A549 (cell line): ENCODE results near the gene TPCN2.

Source experiments
- CEBPB ChIP-seq, 2 experiments: fragments of >200 bp in 1 of 2; sonication (Bioruptor Twin) in 1 of 2; formaldehyde crosslinking in 1 of 2; IDR thresholded peaks; 2 replicates each; pipeline ENCODE4 v1.6.1; 2012 to 2016
- CHD4 ChIP-seq: fragments of 200-600 bp; sonication (generic); IDR thresholded peaks from 2 replicates; pipeline ENCODE4 v1.6.1; 2016; ENCODE audit warnings: antibody characterized with exemption, mild to moderate bottlenecking, borderline replicate concordance
- EHMT2 ChIP-seq: fragments of 200-600 bp; sonication (generic); IDR thresholded peaks from 2 replicates; pipeline ENCODE4 v1.6.1; 2016; ENCODE audit warnings: antibody characterized with exemption, low read depth, mild to moderate bottlenecking, moderate library complexity
- EP300 ChIP-seq, 2 experiments: fragments of >200 bp; sonication (Bioruptor Twin); formaldehyde crosslinking; IDR thresholded peaks; 2 replicates in 1 of 2; 3 replicates in 1 of 2; pipeline ENCODE4 v1.6.1; 2016 to 2017
- ESRRA ChIP-seq: fragments of 150-350 bp; IDR thresholded peaks from 2 replicates; pipeline ENCODE4 v1.6.1; 2014; ENCODE audit warnings: mild to moderate bottlenecking, low read length, borderline replicate concordance
- GATA3 ChIP-seq: IDR thresholded peaks from 2 replicates; pipeline ENCODE4 v1.6.1; 2012; ENCODE audit warnings: borderline replicate concordance
- POLR2A ChIP-seq: IDR thresholded peaks from 2 replicates; pipeline ENCODE4 v1.6.1; 2012; ENCODE audit warnings: mild to moderate bottlenecking, low read length
- RAD21 ChIP-seq, 2 experiments: fragments of >200 bp in 1 of 2; sonication (Bioruptor Twin) in 1 of 2; formaldehyde crosslinking in 1 of 2; IDR thresholded peaks in 1 of 2; conservative IDR thresholded peaks in 1 of 2; 2 replicates in 1 of 2; 3 replicates in 1 of 2; pipeline ENCODE4 v1.6.1; 2012 to 2018; ENCODE audit warnings: inconsistent platforms in 1 of 2
- RARB ChIP-seq: fragments of 250-450 bp; sonication (Bioruptor Pico); IDR thresholded peaks from 2 replicates; pipeline ENCODE4 v1.8.0; 2021; ENCODE audit warnings: mild to moderate bottlenecking, moderate library complexity
- RNF2 ChIP-seq: fragments of 200-600 bp; sonication (generic); IDR thresholded peaks from 2 replicates; pipeline ENCODE4 v1.6.1; 2016; ENCODE audit warnings: low read depth, mild to moderate bottlenecking, antibody characterized with exemption, moderate library complexity, borderline replicate concordance
- ZFP36 ChIP-seq: fragments of 450-650 bp; IDR thresholded peaks from 2 replicates; pipeline ENCODE4 v1.6.1; 2014; ENCODE audit warnings: borderline replicate concordance; ENCODE audit not compliant: partially characterized antibody
- TF ChIP-seq, protein P1 (sequence below): fragments of >200 bp; sonication (Bioruptor Twin); formaldehyde crosslinking; IDR thresholded peaks from 3 replicates; pipeline ENCODE4 v1.5.1; 2016
- TF ChIP-seq, protein P2 (sequence below): IDR thresholded peaks from 2 replicates; pipeline ENCODE4 v1.6.1; 2012

DNA sequence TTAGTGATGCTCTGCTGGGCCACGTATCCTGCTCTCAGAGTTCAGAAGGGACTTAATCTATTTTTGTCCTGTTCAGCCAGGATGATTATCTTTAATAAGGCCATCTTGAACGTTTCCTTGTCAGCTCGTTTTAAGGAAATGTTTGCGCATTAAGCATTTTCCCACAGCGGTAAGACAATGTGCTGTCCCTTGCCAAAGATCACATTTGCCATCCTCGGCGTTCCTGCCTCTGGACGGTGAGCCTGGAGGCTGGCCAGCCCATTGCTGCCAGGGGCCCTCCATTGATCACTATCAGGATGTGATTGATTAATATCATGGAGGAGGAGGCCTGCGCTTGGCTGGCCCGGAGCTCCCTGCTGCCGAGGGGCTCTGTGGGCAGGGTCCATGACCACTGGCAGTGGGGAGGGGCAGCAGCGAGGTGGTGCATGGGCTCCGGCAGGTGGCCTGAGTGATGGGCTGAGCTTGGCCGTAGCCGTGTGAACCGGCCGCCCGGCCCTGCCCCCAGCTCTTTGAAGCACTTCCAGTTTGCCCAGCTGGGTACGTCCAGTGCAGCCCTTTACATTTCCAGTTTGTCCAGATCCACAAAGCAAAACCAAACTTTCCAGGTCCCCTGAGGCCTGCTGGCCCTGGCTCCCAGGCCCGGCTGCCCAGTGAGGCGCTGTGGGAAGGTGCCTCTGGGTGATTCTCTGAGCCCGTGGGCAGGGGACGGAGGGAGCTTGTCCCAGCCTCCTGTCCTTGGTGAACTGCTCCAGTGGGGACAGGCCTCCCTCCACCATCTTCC lies 57.5 kb downstream of the TPCN2 start:
- no peak for TF ChIP-seq RAD21 (conservative IDR thresholded peaks at IDR 0.05 in 1 of 2, IDR thresholded peaks at IDR 0.05 in 1 of 2)
- no peak for TF ChIP-seq POLR2A
- no peak for TF ChIP-seq RNF2
- TF ChIP-seq, protein P1, sequence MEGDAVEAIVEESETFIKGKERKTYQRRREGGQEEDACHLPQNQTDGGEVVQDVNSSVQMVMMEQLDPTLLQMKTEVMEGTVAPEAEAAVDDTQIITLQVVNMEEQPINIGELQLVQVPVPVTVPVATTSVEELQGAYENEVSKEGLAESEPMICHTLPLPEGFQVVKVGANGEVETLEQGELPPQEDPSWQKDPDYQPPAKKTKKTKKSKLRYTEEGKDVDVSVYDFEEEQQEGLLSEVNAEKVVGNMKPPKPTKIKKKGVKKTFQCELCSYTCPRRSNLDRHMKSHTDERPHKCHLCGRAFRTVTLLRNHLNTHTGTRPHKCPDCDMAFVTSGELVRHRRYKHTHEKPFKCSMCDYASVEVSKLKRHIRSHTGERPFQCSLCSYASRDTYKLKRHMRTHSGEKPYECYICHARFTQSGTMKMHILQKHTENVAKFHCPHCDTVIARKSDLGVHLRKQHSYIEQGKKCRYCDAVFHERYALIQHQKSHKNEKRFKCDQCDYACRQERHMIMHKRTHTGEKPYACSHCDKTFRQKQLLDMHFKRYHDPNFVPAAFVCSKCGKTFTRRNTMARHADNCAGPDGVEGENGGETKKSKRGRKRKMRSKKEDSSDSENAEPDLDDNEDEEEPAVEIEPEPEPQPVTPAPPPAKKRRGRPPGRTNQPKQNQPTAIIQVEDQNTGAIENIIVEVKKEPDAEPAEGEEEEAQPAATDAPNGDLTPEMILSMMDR: no peak
- no peak for TF ChIP-seq RARB (CRISPR knock-in tag)
- TF ChIP-seq, protein P2, sequence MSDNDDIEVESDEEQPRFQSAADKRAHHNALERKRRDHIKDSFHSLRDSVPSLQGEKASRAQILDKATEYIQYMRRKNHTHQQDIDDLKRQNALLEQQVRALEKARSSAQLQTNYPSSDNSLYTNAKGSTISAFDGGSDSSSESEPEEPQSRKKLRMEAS: no peak
- no peak for TF ChIP-seq GATA3
- no peak for TF ChIP-seq CEBPB (IDR thresholded peaks at IDR 0.05)
- TF ChIP-seq ESRRA: no peak
- no peak for TF ChIP-seq EP300 (IDR thresholded peaks at IDR 0.05)
- TF ChIP-seq ZFP36: no peak
- TF ChIP-seq CHD4: no peak
- TF ChIP-seq EHMT2: no peak
